ENCODE measurements around the gene HSPA4. TPM values are rescaled to one million over a fixed set of nuclear protein-coding genes. Genes with fewer than 3 reads are reported as not detected.
A peak's percentile ranks its signal among the peaks of the same experiment; 100 is the strongest.

Gene HSPA4
- total RNA-seq, 2 donors from 2014 or later: 51.1 to 73.5 TPM

- no peaks in the 10 kb centered on the region for H3K4me1 ChIP-seq (replicated peaks)
- peak overlapping the region in 1 of 2 donors; percentile 19 for H3K27ac ChIP-seq
- no peak overlapping the region for H3K4me3 ChIP-seq
- no peak for DNase-seq (ENCODE audit: low spot score)
- TF ChIP-seq POLR2A (IDR thresholded peaks at IDR 0.05) (no peak), CTCF (IDR thresholded peaks at IDR 0.05) (no peak), POLR2AphosphoS5 (IDR thresholded peaks at IDR 0.05) (no peak)
- intact Hi-C loops (cut with DNase I): no loop called here
- H3K36me3 ChIP-seq: peaks cover 0 to 2% of the 10 kb centered on the region in 2 donors
- 55% methylated on average over 2 of the region's 2 CpGs for WGBS
- H3K27me3 ChIP-seq (replicated peaks; ENCODE audit: insufficient read depth): no peaks in the 10 kb centered on the region
- no peaks in the 10 kb centered on the region for H3K9me3 ChIP-seq
Observed at GRCh38 chr5:133066045-133066444, 14.2 kb downstream of the HSPA4 start.

GRCh38 chr5:133072021-133072420 is 20.2 kb downstream of the HSPA4 start:
- H3K9me3 ChIP-seq: no peaks in the 10 kb centered on the region

GRCh38 chr5:133075572-133076536 is 24.0 kb downstream of the HSPA4 start:
- Histone ChIP-seq H3K27ac (no peak overlapping the region), H3K4me1 (replicated peaks) (no peaks in the 10 kb centered on the region), H3K27me3 (replicated peaks; ENCODE audit: insufficient read depth) (no peaks in the 10 kb centered on the region), H3K9me3 (no peaks in the 10 kb centered on the region), H3K36me3 (no peaks in the 10 kb centered on the region), H3K4me3 (no peak overlapping the region)
- WGBS: 85% methylated on average over 7 of the region's 7 CpGs
- TF ChIP-seq CTCF (IDR thresholded peaks at IDR 0.05) (no peak), POLR2A (IDR thresholded peaks at IDR 0.05) (no peak), POLR2AphosphoS5 (IDR thresholded peaks at IDR 0.05) (no peak)
- intact Hi-C loops (cut with DNase I): no loop called here
- DNase-seq (ENCODE audit: low spot score): no peak

More at GRCh38 chr5:133072021-133072420, 20.2 kb downstream of the HSPA4 start:
- no peak for TF ChIP-seq POLR2AphosphoS5 (IDR thresholded peaks at IDR 0.05)
- TF ChIP-seq CTCF (IDR thresholded peaks at IDR 0.05): no peak
- TF ChIP-seq POLR2A (IDR thresholded peaks at IDR 0.05): no peak
- H3K27me3 ChIP-seq (replicated peaks; ENCODE audit: insufficient read depth): no peaks in the 10 kb centered on the region
- H3K4me1 ChIP-seq (replicated peaks): no peaks in the 10 kb centered on the region
- 91% methylated on average over 4 of the region's 4 CpGs for WGBS
- H3K36me3 ChIP-seq: peaks cover 0 to 2% of the 10 kb centered on the region in 2 donors
- intact Hi-C loops (cut with DNase I): no loop called here
- H3K27ac ChIP-seq: no peak overlapping the region
- DNase-seq (ENCODE audit: low spot score): no peak
- no peak overlapping the region for H3K4me3 ChIP-seq

GRCh38 chr5:133079048-133079447 is 27.2 kb downstream of the HSPA4 start:
- no peaks in the 10 kb centered on the region for H3K36me3 ChIP-seq
- 97% methylated on average over 3 of the region's 3 CpGs for WGBS
- intact Hi-C loops (cut with DNase I): no loop called here

More at GRCh38 chr5:133079048-133079447, 27.2 kb downstream of the HSPA4 start:
- no peak for DNase-seq (ENCODE audit: low spot score)
- no peaks in the 10 kb centered on the region for H3K4me1 ChIP-seq (replicated peaks)
- no peaks in the 10 kb centered on the region for H3K27me3 ChIP-seq (replicated peaks; ENCODE audit: insufficient read depth)
- TF ChIP-seq POLR2A (IDR thresholded peaks at IDR 0.05) (no peak), CTCF (IDR thresholded peaks at IDR 0.05) (no peak), POLR2AphosphoS5 (IDR thresholded peaks at IDR 0.05) (no peak)
- H3K9me3 ChIP-seq: no peaks in the 10 kb centered on the region
- H3K27ac ChIP-seq: no peak overlapping the region
- H3K4me3 ChIP-seq: no peak overlapping the region

Data from prostate gland (tissue), 2 donors.